Measurements from ENCODE around the gene PRKAG1.

PRKAG1 gene

DNA sequence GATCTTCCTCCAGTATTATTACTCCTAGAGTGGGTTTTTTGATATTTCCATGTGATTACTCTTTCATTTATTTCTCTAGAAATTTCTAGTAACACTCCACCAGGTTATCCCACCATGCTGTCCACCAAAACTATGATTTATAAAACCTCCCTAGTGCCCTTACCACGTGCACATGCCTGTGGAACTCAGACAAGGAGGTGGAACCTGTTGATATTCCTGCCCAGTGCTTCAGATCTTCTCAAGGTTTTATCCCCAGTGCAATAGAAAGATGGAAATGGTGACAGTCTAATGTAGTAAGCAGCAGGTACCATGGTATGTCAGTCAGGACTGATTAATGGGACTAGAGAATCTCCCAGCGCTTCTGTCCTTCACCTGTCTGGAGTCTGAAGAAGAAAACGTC lies 57.7 kb downstream of the PRKAG1 start:
- no peak for DNase-seq

DNA sequence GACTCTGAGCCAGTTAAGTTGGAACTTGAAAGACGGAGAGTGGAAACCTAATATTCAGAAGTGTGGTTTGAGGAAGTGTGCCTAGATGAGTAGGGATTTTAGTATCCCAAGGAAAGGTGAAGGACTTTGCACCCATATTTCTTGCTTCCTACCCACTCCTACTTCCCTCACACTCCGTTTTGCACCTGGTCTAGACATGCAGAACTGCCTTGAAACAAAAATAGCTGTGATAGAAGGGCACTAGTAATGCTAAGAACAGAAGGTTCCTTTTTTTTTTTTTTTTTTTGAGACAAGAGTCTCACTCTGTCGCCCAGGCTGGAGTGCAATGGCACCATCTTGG lies 60.6 kb downstream of the PRKAG1 start:
- DNase-seq, result no peak

GRCh38 chr12:48957141-48958048 lies 61.2 kb downstream of the PRKAG1 start, which contains the start of gene ARF3:
Gene ARF3, minus strand, starts transcription at chr12:48957487. Its CDS starts 16,392 bp downstream, at chr12:48941095.
- peak; percentile 82 for DNase-seq

DNA sequence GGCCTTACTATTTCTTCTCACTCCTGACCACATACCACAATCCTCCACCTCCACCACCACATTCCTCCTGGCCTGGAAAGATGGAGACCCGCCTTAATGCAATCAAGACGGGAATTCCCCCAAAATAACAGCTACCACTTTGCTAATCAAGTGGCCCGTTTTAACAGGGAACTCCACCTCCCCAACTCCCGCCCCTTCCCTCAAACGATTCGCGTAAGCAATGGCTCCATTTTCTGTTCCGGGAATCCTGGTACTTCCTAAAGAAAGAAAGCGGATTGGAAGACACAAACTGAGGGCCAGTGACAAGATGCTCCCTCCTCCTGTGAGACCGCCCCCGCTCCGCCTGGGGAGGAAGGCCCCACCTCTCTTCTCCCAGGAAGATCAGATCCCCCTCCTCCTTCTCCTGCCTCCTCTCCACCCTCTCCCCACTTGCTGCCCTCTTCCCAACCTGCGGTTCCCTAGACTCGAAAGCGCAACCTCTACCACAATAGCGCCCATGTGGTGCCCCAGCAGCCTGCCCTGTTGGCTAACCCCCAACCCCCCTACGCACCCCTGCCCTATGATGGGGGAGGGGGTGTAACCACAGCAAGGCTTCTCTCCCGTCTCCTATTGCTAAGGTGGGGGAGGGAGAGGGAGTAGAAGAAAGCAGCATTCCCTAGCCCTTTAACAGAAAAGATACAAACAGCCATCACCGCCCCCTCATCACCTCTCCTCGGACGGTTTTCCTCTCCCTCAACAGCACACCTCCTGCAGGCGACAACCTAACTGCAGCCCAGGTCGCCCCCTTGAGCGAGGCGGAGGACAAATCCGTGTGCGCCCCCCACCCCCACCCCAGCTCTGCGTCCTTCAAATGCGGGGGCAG lies 62.1 kb downstream of the PRKAG1 start:
- peak; percentile 13 for DNase-seq

DNA sequence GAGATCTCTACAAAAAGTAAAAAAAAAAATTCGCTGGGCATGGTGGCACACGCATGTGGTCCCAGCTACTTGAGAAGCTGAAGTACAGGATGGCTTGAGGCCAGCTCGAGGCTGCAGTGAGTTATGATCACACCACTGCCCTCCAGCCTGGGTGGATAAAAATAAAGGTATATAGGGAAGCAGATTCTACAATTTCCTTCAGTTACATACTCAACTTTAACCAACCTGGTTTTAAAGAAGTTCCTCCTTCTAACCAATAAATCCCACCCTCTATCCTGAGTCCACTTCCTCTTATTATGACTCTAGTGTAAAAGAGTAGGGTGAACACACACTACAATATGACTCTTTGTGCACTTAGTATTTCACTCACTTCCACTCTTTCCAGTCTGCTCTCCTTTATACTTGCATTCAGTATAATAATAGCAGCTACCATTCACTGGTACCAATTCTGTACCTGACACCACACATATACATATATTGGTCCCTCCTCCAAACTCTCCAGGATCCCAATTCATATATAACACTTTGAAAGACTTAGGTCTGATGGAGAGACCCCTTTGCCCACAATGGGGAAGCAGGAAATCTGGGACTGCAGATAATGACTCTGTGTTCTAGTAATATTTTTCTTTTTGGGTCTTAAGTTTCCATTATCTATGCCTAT lies 63.6 kb downstream of the PRKAG1 start:
- no peak for DNase-seq

- DNase-seq, result no peak
Observed at GRCh38 chr12:48954061-48954460, 64.5 kb downstream of the PRKAG1 start.

DNA sequence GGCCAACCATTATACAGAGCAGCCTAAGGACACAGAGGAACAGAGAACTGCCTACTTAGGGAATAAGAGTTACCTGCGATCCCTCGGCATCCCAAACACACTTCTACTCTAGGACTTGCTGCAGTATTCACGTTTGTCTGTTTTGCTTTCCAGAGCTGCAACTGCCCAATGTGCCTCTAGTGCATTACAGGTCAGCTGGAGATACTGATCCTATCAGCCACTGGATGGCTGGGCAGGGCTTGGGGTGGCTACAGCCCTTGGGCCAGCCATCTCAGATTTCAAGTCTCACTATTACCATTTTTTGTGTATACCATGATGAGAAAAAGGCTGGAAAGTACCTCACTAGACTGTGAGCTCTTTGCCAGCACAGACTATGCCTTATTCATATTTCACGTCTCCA lies 65.9 kb downstream of the PRKAG1 start:
- no peak for DNase-seq

All from NCI-H345 (cell line).